HG02938 (cell line): ENCODE measurements around the gene ATRIP.
"Not testable (repeated sequence)": the region's sequence is repeated elsewhere in the genome, so short reads cannot be mapped to it uniquely, and the experiment has no call there.

Experiments used
- ATAC-seq: cut with Tn5 transposase; IDR thresholded peaks from one replicate; pipeline ENCODE4 v1.9.1; 2021; ENCODE audit warnings: mild to moderate bottlenecking, moderate library complexity; ENCODE audit not compliant: unreplicated experiment

ATRIP gene

DNA sequence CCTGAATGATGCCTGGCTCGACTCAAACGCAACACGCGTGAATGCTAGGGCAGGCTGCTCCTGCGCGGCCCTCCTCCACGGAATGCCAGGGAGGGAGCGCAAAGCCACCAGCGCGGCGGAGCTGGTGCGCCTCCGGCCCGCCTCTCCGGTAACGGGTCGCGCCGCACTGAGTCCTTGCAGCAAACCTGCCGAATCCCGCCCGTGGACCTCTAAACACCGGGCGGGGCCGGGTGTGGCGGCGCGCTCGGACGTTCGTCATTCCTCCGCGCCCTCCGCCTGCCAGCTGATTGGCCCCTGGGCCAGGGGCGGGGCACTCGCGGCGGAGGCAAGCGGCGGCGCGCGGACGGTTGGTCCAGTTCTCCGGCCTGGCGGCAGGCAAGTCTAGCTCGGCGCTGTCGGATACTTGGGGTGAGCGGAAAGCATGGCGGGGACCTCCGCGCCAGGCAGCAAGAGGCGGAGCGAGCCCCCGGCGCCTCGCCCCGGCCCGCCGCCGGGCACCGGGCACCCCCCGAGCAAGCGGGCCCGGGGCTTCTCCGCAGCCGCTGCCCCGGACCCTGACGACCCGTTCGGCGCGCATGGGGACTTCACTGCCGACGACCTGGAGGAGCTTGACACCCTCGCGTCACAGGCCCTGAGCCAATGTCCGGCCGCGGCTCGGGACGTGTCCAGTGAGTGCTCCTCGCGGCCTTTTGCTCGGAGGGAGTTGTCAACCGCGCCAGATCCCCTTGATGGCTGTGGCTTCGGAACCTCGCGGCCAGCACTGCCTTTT is at the start of gene ATRIP:
TSS of gene ATRIP (plus strand) at position 313 of the 769 bp plus-strand sequence. CDS start at position 422, 109 bp downstream.
- ATAC-seq, result peak; percentile 82

DNA sequence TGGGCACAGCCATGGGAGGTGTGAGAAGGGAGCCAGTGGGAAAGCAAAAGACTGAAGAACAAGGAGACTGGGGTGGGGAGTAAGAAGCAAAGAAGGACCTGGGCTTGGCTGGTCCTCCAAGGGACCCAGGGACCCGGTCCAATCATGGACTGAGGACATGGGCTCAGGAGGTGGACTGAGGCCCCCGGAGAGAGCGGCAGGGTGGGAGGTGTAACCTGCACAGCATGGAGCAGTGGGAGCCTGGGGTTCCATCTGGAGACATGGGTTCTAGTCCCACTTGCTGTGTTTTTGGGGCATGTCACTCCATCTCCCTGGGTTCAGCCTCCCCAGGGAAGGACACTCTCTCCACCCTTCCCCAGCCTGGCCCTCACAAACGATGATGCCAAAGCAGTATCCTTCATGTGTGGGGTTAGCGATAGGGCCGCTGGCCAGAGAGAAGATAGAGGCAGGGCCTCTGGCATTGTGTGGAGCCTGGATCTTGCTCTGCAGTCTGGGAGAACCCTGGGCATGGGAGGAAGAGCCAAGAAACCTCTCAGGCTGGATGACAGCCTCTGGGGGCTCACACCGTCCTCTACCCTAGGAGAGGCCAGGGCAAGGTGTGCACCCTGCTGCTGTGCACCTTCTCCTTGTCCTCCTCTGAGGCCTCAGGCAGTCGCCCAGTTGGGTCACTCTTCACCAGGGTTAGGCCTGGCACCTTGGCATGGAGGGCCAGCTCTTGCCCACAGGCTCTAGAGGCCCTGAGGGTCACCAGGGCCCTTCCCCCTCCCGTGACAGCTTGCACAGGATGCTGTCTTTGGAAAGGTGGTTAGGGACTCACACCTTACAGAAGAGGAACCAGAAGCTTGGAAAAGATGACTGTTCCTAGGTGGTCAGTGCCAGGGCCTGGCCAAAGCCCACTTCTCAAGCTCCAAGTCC is 48.5 kb upstream of the ATRIP start:
- ATAC-seq, result no peak

DNA sequence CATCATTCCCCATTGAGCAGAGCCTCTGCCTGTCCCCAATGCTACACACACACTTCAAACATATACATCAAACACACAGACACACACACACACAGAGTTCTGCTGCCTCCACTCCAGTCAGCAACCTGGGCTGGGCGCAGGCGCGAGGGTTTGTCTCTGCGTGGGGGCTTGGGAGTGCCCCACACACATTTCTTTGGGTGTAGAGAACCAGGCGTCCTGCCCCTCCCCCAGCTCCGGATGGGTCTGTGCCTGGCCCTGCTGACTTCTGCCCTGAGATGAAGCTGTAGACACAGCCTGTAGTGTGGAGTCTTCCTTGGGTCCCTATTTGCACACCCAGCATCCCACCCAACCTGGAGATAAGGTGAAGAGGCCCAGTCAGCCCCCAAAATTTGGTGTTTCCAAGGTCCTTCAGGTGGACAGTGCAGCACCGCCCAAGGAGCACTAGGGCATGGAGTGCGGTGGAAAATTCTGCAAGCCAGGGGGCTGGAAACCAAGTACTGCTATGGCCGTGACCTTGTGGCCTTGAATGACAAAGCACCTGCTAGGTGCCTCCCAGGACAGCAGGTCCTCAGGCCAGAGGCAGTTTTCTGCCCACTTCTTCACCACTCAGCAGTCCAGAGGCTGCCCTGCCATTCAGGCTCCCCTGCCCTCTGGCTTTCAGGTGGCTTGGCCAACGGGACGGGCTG is 47.7 kb upstream of the ATRIP start:
- no peak for ATAC-seq

DNA sequence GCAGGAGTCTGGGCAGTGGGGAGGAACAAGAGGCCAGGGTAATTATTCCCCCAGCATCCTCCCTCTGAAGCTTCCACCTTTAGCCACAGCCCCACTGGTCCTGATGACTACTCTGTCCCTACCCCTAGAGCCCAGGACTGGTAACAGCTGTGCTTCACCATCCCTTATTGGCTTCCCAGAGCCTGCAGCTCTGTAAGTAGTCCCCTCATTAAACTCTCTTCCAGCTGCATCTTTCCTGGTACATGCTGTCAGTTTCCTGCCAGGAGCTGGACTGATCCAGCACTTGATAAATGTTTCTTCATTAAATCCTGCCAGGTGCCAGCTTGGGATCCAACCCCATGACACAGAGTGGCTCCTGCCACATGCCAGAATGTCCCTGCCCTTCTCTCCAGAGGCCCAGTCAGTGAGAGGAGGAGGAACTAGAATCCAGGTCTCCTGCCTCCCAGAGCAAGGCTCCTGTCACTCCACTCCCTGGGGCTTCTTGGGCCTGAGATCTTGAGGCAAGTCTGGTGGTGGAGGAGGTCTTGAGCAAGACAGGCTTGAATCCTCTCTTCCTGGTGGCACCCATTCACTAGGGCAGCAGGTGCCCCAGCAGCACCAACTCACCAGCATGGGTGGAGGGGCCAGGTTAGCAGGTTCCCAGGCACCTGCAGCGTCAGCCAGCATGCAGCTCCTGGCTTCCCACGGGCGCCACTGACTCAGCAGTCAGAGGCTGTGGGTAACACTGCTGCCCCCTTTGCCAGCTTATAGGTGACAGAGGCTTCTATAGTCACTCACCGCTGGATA is 47.0 kb upstream of the ATRIP start:
- no peak for ATAC-seq

DNA sequence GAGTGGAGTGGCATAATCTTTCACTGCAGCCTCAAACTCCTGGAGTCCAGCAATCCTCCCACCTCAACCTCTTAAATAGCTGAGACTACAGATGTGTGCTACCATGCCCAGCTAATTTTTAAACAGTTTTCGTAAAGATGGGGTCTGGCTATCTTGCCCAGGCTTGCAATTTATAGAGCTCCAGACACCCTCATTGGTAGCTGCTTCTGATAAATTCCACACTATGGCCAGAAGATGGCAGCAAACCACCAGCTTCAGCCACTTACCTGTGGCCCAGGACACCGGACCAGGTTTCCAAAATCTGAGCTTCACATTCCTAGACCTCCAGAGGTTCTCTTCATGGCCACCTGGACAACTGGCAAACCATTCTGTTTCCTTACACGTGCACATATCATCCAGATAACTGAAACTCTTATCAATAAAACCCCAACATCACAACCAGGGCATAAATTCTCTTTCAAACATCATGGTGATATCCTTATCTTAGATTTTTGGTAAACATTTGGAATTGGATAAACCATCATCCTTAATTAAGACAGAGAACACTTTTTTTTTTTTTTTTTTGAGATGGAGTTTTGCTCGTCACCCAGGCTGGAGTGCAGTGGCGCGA is 45.6 kb upstream of the ATRIP start:
- no peak for ATAC-seq

DNA sequence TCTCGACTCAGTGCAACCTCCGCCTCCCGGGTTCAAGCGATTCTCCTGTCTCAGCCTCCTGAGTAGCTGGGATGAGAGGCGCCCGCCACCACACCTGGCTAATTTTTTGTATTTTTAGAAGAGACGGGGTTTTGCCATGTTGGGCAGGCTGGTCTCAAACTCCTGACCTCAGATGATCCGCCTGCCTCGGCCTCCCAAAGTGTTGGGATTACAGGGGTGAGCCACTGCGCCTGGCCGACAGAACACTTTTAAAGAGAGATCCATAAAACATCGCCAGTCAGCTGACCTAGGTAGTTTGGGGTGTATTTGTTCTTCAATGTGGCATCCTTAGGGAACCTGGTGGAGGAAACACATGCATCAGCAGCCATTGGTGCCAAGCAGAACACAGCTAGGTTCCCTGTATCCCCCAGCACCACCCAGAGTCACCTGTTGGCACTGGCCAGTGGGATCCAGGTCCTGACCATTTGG is 45.1 kb upstream of the ATRIP start:
- not testable (repeated sequence) for ATAC-seq

DNA sequence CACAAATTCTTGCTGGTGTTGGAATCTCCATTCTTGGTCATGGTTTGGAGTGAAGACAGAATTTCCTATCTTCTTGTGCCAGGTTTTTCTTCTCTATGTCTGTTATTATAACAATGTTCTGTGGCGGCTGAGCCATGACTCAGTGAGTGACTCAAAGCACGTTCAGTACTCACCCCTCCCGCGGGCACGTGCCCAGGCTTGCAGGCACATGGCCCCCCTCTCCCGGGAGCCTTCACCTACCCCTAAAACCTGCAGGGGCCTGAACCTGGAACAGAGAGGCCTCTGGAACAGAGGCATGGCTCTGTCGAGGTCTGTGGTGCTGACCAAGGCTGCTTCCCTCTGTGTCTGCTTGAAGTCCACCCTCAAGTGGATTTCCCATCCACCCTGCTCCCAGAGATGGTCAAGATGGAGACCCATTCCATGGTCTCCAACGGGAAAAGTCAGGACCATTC is 44.2 kb upstream of the ATRIP start:
- no peak for ATAC-seq

DNA sequence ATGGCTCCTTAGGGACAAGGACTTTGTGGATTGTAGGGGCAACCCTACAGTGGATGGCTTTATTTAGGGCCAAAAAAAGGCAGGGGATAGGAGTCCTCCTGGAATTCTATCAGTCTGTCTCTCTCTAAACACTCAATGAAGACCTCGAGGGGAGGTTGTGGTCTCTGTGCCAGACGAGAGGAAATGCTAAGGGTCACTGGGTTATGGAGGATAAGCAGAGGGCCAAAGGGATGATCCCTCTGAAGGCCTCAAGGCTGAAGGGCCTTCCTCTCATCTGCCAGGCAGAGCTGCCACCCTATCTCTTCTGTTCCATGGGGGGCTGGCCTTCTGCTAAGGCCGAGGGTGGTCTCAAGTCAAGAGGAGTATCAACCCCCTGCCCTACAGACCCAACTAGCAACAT is 43.6 kb upstream of the ATRIP start:
- no peak for ATAC-seq

DNA sequence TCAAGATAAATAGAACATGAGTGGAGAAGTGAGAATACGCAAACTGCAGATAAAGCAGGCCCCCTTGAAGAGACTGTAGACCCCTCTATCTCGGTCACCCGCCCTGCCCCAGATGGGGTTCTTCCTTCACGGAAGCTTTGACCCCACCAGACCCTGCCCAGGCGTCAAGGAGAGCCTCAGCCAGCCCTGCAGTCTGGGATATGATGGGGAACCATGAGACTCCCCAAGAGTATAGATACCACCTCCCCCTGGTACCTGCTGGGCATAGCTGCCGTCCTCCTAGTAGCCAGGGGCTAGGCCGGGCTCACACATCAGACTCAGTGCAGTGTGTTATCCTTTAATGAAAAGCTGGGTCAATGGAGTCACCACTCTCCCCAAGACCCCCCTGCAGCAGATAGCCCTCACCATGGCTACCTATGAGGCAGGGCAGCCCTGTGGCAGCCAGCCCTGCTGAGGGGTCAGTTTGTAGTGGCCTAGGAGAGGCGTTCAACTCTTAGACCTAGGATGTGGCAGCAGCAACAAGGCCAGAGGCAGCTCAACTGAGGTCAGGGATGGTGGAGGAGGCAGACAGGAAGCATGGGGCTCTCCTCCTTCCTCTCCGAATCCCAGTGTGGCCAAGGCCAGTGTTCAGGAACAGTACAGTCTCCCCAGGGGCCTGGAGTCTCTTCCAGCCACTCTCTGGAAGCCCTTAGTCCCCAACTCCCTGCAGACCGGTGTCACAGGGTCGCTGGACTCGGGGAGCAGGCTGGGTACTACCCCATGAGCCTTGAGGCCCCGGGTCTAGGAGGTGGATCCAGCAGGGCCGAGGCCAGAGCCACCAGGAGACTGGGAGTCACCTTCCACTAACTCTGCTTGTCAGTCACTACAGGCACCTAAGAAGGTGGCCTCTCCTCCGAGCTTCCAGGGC is 42.8 kb upstream of the ATRIP start:
- ATAC-seq, result no peak

DNA sequence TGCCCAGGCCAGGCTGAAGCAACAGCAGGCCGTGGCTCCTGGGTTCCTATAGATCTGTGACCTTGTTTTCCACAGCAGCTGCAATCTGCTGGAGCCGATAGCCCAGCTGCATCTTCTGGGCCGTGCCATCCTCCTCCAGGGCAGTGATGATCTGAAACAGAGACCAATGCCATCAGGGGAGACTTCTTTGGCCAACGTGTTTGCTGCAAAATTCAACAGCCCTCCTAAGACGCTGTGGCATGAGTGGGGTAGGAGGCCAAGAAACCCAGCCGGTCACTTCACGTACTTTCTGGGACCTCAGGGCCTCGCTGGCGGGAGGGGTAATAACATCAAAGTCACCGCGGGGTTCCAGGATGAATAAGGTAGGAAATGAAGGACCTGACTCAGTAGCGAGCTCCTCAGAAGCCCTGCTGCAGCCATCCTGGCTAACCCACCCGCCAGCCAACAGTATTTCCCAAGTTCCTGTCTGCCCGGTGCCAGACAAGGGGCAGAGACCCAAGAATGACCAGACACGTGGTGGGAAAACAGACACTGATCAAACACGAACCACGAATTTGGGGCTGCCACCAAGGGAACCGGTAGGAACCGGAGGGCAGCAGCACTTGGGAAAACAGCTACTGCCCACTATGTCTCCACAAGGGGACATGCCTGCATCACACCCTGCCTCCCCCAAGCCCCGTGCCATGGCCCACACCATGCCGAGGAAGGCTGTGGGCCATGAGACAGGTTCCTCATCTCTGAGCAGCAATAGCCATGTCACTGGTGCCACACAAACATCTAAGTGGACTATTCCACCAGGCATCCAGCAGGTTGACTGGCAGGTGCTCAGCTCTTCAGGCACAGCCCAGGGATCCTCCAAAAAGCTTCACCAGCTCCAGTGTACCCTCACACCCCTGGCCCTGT is 41.8 kb upstream of the ATRIP start:
- ATAC-seq, result no peak

DNA sequence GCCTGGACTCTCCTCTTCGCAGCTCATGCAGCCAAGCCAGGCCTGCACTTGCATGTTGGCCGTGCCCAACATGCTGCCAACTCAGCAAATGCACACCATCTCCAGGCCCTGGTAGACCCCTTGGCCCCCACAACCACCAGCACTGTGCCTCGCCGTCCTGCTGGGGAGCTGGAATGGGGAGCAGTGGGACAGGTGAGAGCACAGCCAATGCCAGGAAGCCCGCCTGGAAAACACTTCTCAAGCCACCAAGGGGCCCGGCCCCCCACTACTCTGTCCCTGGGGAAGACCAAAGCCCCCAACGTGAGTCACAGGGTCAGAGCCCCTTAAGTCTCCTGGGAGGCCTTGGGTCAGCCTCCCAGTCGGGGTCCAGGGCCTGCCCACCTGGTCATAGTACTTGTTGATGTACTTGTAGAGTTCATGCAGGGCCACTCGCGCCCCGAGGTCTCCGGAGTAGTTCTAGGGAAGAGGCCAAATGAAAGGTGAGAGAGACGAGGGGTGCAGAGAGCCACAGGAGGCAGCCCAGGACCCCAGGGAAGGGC is 41.1 kb upstream of the ATRIP start:
- no peak for ATAC-seq

DNA sequence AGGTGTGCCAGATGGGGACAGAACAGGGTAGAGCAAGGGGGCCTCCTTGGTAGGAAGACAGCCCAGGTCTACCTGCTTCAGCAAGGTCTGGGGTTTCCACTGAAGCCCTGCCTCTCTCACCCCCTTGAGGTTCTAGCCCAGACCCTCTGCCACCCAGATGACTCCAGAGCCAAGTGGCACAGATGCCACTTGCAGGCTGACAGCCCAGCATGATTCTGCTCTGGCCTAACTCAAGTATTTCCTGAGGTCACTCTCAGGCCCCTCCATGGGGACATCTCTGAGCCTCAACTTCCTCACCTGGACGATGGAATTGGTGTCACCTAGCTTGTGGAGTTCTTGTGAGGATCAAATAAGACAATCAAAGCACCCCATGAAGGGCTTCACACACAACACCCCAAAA is 40.6 kb upstream of the ATRIP start:
- ATAC-seq, result no peak

DNA sequence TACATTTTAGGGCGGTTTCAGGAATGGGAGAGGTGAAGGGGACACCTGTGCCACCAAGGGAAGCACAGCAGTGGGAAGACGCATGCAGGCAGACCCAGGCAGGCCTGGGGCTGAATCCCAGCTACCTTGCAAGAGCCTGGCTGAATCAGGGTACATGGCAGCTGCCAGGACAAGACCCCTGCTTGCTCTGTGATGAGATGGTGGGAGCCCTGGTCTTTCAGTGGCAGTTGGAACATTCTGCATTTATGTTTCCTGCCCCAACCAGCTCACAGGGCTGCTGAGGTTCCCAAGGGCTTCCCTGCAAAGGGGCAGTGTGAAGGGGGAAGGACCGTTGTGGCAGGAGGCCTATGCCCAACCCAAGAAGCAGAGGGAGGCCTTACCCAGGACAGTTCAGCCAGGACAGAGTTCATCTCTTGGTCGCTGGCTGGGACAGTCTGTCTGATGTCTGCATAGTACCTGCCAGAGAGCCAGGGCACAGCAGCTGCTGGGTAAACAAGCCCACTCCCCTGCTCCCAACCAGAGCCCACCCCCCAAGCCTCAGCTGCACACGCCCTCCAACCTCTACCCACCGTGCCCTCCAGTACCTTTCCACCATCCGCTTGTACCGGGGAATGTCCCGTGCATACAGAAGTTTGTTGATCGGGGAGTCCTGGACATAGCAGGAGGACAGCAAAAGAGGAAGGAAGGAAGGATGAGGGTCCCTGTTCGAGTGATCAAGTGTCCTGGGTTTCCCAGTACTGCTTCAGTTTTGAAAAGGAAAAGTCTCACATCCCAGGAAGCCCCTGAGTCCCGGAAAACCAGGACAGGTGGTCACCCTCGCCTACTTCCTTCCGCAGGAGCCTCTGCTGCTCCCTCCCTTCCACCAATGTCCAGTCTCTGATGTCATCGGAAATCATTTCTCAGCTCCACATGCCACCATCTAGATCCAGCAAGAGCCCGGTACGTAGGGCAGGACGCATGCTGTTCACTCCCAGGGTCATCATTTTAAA is 39.8 kb upstream of the ATRIP start:
- no peak for ATAC-seq

DNA sequence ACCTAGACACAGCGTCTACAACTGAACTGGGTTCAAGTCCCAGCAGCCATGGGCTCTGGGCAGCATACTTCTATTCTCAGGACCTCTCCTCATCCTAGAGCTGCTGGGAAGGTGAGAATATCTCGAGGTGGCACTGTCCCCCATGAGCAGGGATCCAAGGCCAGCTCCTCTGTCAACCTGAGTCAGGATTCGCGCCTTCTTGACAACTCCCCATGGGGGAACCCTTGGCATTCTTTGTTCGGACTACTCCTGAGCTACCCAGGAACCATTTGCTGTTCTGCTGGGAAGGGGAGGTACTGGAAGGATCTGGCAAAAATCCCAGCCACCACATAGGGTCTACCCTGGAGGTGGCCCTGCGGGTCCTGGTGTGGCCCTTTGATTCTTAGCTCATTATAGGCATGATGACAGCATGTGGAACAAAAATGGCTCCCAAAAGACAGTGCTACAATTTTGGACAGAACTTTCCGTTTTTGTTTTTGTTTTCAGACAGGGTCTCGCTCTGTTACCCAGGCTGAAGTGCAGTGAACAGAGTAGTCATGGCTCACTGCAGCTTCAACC is 38.9 kb upstream of the ATRIP start:
- ATAC-seq, result no peak

DNA sequence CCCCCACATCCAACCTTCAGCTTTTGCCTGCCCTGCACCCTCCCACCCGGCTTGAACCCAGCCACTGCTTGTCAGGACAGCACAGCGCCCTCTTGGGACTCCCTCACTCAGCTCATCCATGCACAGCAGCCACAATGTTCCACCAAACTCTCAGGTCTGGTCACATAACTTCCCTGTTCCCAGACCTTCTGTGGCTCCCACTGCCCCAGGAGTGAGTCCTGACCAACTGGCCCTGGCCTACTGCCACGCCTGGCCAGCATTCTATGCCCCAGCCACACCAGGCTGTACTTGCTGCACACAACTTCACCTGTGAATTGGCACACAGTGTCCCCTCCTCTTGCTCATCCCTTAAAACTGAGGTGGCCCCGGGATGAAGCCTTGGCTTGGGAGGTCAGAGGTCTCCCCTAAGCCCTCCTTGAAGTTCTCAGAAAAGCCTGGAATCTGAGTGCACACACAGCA is 37.7 kb upstream of the ATRIP start:
- ATAC-seq, result no peak
